K562 (cell line): Measurements from ENCODE around the gene SEC14L1.

ENCODE experiments used
- BRF2 ChIP-seq: IDR thresholded peaks from 3 replicates; pipeline ENCODE4 v1.6.1; 2011; ENCODE audit warnings: borderline replicate concordance, mild to moderate bottlenecking; ENCODE audit not compliant: insufficient read length, insufficient read depth
- DNMT1 ChIP-seq: fragments of 450-650 bp; IDR thresholded peaks from 2 replicates; pipeline ENCODE4 v1.6.1; 2016; ENCODE audit warnings: antibody characterized with exemption, mild to moderate bottlenecking
- FOXJ3 ChIP-seq: sonication (generic); formaldehyde crosslinking; IDR thresholded peaks from 2 replicates; pipeline ENCODE4 v1.4.0; 2020; ENCODE audit warnings: mild to moderate bottlenecking, missing genetic modification reagents
- MECOM ChIP-seq: fragments of 250-450 bp; sonication (Bioruptor Pico); IDR thresholded peaks from 2 replicates; pipeline ENCODE4 v1.8.0; 2022; ENCODE audit warnings: inconsistent platforms
- NR1H2 ChIP-seq: sonication (generic); formaldehyde crosslinking; IDR thresholded peaks from 2 replicates; pipeline ENCODE4 v1.4.0; 2020; ENCODE audit warnings: mild to moderate bottlenecking, missing genetic modification reagents
- POLR2AphosphoS5 ChIP-seq: IDR thresholded peaks from 2 replicates; pipeline ENCODE4 v1.6.1; 2011; ENCODE audit warnings: mild to moderate bottlenecking, low read depth, low read length, moderate library complexity; ENCODE audit not compliant: control insufficient read depth, insufficient read depth
- RBM17 ChIP-seq: fragments of 200-400 bp; formaldehyde crosslinking; IDR thresholded peaks from 2 replicates; pipeline ENCODE4 v1.6.1; 2017; ENCODE audit warnings: low read depth, mild to moderate bottlenecking, low read length, borderline replicate concordance
- RCOR1 ChIP-seq, 2 experiments: IDR thresholded peaks; 2 replicates each; pipeline ENCODE4 v1.6.1; 2012; ENCODE audit warnings: low read depth in 2 of 2, low read length in 2 of 2, borderline replicate concordance in 1 of 2, improper control_type of control experiment in 1 of 2
- TAF7 ChIP-seq: fragments of 450-650 bp; IDR thresholded peaks from 2 replicates; pipeline ENCODE4 v1.6.1; 2016; ENCODE audit warnings: missing genetic modification characterization, missing compliant biosample characterization
- TEAD4 ChIP-seq, 2 experiments: sonication (generic) in 1 of 2; formaldehyde crosslinking in 1 of 2; IDR thresholded peaks; 2 replicates each; pipeline versions ENCODE4 v1.6.1 to v1.8.0; 2012 to 2022; ENCODE audit warnings: borderline replicate concordance in 1 of 2, inconsistent platforms in 1 of 2, low read length in 1 of 2, mild to moderate bottlenecking in 1 of 2, missing genetic modification reagents in 1 of 2
- ZNF76 ChIP-seq: fragments of 250-450 bp; sonication (Bioruptor Pico); IDR thresholded peaks from 2 replicates; pipeline ENCODE4 v1.4.0; 2020; ENCODE audit warnings: mild to moderate bottlenecking, moderate library complexity, borderline replicate concordance
- TF ChIP-seq, protein P1 (sequence below), 2 experiments: fragments of 450-650 bp in 1 of 2; sonication (generic) in 1 of 2; formaldehyde crosslinking in 1 of 2; IDR thresholded peaks; 2 replicates each; pipeline versions ENCODE4 v1.7.1 to v1.9.0; 2016 to 2022; ENCODE audit warnings: inconsistent platforms in 1 of 2, mild to moderate bottlenecking in 1 of 2, missing genetic modification reagents in 1 of 2
- TF ChIP-seq, protein P2 (sequence below), 3 experiments: IDR thresholded peaks in 2 of 3; conservative IDR thresholded peaks in 1 of 3; 2 replicates each; pipeline ENCODE4 v1.5.1; 2011 to 2012; ENCODE audit warnings: low read length in 3 of 3, mild to moderate bottlenecking in 3 of 3, control low read depth in 2 of 3, improper control_type of control experiment in 1 of 3, inconsistent platforms in 1 of 3, low read depth in 1 of 3, mixed read lengths in 1 of 3, moderate library complexity in 1 of 3; ENCODE audit not compliant: insufficient read depth in 2 of 3

DNA sequence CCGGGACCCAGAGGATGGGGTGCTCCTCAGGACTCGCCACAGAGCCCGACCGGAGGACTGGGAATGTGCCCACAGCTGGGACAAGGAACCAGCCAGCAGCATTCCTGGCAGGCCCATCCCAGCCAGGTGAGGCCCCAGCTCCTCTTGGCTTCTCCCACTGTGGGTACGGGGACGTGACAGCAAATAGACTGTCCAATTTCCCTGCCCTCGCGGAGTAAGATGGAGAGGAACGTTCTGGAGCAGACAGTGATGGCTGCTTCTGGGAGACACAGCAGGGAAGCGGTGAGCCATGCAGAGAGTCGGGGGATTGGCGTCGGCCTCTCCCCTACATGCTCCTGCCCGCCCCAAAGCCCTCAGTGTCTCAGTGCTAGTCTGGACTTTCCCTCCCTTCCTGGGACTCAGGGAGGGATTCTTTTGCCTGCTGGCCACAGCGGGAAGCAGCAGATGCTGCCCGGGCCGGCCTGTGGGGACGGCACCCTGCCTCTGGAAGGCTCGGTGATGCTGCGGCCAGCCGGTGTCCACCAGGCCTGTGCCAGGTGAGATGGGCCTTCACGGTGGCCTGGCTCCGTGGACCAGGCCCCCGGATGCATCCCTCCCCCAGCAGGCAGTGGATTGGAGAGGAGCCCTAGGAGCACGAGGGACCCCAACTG, 89.1 kb downstream of the SEC14L1 start:
- TF ChIP-seq POLR2AphosphoS5 = no peak
- no peak for TF ChIP-seq TAF7
- TF ChIP-seq DNMT1 = no peak
- TF ChIP-seq, protein P1, sequence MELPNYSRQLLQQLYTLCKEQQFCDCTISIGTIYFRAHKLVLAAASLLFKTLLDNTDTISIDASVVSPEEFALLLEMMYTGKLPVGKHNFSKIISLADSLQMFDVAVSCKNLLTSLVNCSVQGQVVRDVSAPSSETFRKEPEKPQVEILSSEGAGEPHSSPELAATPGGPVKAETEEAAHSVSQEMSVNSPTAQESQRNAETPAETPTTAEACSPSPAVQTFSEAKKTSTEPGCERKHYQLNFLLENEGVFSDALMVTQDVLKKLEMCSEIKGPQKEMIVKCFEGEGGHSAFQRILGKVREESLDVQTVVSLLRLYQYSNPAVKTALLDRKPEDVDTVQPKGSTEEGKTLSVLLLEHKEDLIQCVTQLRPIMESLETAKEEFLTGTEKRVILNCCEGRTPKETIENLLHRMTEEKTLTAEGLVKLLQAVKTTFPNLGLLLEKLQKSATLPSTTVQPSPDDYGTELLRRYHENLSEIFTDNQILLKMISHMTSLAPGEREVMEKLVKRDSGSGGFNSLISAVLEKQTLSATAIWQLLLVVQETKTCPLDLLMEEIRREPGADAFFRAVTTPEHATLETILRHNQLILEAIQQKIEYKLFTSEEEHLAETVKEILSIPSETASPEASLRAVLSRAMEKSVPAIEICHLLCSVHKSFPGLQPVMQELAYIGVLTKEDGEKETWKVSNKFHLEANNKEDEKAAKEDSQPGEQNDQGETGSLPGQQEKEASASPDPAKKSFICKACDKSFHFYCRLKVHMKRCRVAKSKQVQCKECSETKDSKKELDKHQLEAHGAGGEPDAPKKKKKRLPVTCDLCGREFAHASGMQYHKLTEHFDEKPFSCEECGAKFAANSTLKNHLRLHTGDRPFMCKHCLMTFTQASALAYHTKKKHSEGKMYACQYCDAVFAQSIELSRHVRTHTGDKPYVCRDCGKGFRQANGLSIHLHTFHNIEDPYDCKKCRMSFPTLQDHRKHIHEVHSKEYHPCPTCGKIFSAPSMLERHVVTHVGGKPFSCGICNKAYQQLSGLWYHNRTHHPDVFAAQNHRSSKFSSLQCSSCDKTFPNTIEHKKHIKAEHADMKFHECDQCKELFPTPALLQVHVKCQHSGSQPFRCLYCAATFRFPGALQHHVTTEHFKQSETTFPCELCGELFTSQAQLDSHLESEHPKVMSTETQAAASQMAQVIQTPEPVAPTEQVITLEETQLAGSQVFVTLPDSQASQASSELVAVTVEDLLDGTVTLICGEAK (IDR thresholded peaks at IDR 0.05) = no peak
- TF ChIP-seq, protein P1 (CRISPR knock-in tag; IDR thresholded peaks at IDR 0.05) = no peak
- TF ChIP-seq, protein P2, sequence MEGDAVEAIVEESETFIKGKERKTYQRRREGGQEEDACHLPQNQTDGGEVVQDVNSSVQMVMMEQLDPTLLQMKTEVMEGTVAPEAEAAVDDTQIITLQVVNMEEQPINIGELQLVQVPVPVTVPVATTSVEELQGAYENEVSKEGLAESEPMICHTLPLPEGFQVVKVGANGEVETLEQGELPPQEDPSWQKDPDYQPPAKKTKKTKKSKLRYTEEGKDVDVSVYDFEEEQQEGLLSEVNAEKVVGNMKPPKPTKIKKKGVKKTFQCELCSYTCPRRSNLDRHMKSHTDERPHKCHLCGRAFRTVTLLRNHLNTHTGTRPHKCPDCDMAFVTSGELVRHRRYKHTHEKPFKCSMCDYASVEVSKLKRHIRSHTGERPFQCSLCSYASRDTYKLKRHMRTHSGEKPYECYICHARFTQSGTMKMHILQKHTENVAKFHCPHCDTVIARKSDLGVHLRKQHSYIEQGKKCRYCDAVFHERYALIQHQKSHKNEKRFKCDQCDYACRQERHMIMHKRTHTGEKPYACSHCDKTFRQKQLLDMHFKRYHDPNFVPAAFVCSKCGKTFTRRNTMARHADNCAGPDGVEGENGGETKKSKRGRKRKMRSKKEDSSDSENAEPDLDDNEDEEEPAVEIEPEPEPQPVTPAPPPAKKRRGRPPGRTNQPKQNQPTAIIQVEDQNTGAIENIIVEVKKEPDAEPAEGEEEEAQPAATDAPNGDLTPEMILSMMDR (IDR thresholded peaks at IDR 0.05 in 2 of 3, conservative IDR thresholded peaks at IDR 0.05 in 1 of 3; ENCODE audit: insufficient read depth in 2 of 3, low read depth in 1 of 3, low read length in 3 of 3) = no peak
- TF ChIP-seq FOXJ3 = no peak
- TF ChIP-seq TEAD4 (IDR thresholded peaks at IDR 0.05; ENCODE audit: low read length) = no peak
- no peak for TF ChIP-seq TEAD4 (CRISPR knock-in tag; IDR thresholded peaks at IDR 0.05; ENCODE audit: borderline replicate concordance)
- no peak for TF ChIP-seq BRF2
- TF ChIP-seq RBM17 = no peak
- TF ChIP-seq NR1H2 (CRISPR knock-in tag) = no peak
- TF ChIP-seq MECOM (CRISPR knock-in tag) = no peak
- no peak for TF ChIP-seq RCOR1 (IDR thresholded peaks at IDR 0.05; ENCODE audit: borderline replicate concordance in 1 of 2, low read depth in 2 of 2, low read length in 2 of 2)
- no peak for TF ChIP-seq ZNF76 (CRISPR knock-in tag)
